NCI-H2081 (cell line): ENCODE results near the gene FCAMR.

Source experiments
- DNase-seq, 2 experiments: peaks; one replicate each; lab custom pipeline; 2025; lab: John Stamatoyannopoulos, UW

The FCAMR gene

DNA sequence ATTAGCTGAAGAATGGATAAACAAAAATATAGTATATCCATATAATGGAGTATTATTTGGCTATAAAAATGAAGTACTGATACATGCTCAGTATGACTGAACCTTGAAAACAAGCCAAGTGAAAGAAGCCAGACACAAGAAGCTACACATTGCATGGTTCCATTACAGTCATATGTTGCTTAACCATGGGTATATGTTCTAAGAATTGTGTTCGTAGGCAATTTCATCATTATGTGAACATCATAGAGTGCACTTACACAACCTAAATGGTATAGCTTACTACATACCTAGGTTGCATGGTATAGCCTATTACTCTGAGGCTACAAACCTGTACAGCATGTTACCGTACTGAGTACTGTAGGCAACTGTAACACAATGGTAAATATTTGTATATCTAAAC is 28.6 kb upstream of the FCAMR start:
- DNase-seq: no peak

DNA sequence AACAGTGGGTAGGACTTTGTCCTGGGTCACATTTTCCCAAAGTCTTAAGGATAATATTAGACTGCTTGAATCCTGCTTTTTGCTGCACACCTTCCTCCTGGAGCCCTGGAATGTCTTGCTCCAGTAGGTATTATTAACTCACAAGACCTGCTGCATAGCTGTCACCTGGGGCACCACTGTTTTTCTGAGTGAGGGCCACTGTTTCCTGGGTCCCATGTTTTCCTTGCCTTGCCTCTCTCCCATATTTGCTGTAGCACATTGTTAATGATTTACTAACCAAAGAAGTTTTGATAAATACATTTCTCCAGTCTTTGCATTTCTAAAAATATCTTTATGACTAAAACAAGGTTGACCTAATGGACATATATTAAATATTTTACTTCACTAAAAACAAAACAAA is 22.5 kb upstream of the FCAMR start:
- no peak for DNase-seq

DNA sequence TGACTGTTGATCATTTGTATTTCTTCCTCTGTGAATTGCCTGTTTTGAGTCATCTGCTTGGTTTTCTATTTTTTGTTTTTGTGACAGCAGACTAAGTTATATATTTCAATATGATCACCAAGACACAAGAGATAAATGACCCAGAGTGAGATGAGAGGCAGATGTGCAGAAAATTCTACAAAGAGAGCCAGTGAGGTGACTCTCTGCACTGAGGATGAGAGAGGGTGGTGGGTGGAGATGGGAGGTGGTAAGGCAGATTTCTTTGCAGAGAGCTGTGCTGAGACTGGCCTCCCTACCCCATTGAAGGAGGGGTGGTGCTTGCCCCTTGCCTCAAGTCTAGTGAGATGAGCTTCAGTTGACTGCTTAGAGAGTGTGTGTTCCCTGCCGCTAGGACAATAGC is 17.6 kb upstream of the FCAMR start:
- no peak for DNase-seq

DNA sequence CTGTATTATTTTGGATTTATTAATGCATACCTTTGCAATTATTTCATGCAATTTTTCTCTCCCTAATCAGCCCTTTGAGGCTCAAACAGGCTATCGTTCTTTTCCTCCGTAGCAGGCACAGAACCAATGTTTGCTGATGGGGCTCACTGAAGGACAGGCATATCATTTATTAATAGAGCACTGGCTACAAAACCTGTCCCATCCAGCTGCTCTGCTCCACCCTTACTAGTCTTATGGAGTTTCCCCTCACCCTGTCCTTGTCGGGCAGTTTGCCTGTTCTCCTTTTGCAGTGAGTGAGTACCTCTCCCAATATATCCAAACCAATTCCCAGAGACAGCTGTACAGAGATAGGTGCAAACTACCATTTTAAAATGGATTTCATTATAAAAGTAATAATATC is 16.6 kb upstream of the FCAMR start:
- DNase-seq: no peak

DNA sequence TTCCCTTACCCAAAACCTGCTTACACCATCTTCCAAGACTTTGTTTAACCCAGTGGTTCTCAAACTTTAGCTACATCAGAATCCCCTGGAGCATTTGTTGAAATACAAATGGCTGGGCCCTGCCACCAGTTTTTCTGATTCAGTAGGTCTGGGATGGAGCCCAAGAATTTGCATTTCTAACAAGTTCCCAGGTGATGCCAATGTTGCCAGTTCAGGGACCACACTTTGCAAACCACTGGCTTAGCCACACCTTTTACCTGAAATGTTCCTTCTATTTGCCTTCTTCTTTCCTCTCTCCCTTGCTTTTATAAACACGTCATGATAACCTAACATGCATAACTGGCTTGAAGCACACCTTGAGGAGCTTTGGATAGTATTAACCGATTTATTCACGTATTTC is 16.1 kb upstream of the FCAMR start:
- no peak for DNase-seq

DNA sequence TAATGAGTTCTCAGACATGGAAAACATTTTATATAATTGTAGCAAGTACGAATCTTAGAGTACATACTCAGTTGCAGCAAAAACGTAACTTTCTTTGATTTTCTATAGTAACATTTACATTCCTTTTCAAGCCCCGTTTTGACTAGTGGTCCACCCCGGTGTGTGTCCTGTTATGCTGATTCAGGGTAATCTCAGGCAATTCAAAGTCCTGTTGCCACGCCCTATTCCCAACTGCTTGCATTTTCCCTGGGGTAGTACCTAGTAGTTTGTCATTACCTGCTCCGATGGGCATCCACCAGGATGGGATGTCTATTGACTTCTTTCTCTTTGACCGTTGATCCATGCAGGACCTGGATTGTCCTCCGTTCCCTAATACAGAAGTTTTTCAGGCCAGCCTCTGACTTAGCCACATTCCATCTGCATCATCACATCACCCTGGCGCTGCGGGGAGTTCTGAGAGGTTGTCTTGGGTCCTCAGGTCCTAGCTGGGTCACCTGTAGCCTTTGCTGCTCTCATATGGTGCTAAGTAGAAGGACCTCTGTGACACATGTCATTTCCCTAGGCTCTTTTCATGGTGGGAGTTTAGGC is 15.0 kb upstream of the FCAMR start:
- no peak for DNase-seq

DNA sequence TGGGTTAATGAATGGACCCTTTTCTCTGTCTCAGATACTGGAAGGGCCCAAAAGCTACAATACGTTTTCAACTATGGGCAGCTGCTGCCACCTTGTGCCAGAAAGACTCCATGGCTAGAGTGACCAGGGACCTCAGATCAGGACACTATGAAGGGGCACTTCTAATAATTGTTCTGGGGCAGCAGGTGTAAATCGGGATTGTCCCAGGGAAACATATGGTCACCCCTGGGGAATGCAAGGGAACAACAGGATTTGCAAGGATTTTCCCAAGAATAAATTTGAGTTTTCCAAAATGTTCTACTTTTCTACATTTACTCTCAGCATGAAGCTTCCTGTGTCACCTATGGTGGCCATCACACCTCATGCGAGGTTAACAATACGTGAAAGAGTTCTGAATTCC is 12.0 kb upstream of the FCAMR start:
- DNase-seq: peak; percentile 40 to 64

DNA sequence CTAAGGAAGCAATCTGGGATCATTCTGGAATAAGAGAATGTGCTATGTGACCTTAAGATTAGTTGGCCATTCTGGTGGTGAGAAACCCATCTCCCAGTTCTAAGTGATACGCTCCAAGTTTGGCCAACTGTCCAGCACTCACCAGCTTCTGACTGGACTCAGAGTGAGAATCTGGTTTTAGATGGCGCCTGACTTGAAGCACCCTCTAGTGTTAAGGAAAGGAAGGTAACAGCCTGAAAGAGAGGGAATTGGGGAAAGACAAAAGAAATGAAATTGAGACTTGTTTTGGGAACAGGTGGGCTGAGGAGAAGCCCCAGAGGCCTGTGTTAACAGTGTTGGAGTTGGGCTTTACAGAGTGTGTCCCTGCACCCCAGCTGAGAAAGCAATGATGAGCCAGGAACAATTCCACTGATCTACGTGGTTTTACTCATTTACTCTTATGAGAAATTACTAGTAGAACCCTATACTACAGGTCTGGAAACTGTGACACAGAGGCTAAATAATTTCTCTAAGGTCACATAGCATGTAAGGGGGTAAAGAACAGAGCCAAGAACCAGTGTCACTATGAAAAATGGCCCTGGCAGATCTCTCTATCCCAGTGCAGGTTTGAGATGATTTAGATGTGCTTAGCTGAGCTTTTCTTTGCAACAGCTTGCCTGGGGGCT is 9.3 kb upstream of the FCAMR start:
- DNase-seq: peak in 1 of 2 experiments; percentile 9

DNA sequence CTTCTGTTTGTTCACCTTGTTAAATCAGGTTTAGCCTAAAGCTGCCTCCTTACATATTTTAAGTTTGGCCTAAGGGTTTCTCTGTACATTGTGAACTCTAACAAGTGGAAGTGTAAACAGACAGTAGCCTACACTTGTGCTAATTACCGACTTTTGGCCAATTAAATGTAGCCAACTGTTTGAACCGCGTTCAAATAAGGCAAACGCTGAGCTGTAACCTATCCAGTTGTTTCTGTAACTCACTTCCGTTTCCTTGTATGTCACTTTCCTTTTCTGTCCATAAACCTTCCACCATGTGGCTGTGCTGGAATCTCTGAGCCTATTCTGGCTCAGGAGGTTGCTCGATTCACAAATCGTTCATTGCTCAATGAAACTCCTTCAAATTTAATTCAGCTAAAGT is 8.0 kb upstream of the FCAMR start:
- no peak for DNase-seq

DNA sequence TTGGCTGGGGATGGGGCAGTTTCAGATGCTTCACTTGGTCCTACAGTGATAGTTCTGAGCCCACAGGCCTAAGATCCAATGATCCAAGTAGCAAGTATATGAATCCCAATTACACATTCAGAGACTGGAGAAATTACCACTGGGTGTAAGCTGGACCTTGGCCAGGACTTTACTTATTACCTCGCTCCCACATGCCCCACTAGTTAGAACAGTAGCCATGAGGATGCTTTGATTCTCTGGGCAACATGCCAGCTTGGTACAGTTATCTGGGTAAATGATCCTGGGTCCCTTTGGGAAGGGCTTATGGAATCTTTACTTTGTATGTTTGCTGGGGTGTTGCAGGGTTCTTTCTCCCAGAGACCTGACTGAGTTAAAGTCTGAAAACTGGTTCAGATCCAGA is 5.0 kb upstream of the FCAMR start:
- peak in 1 of 2 experiments; percentile 37 for DNase-seq

DNA sequence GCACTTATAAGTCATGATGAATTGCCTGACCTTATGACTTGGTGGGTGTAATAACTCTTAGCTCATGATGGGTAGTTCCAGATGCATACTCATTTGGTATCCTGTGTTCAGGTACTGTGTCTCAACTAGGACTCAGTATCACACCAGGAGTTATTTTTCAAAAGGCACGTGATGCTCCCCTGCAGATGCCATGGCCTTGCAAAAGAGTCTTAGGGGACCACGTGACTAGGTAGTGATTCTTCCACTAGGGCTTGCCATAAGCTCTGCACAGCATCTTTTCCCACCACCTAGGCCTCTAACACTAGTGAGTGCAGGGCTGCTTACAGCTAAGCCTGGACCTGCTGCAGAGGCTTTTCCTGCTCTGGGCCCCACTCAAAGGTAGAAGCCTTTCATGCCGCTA is 3.9 kb upstream of the FCAMR start:
- no peak for DNase-seq

DNA sequence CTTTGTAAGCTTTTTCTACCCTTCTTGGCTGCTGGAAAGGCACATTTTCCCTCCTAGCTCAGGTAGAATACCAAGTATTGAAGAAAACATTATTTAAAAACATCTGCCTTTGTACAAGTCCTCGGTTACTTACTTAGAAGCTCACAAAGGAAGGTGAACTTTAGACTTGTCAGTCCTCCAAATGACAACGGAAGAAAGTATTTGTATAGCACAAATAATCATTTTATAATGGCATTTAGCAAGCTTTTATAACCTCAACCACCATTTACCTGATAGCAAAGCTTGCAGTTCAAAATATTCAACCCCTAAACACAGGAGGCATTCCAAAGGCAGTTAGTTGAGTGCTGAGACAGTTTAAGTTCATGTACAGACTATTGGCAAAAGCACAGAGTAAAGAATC is 2.5 kb upstream of the FCAMR start:
- no peak for DNase-seq

DNA sequence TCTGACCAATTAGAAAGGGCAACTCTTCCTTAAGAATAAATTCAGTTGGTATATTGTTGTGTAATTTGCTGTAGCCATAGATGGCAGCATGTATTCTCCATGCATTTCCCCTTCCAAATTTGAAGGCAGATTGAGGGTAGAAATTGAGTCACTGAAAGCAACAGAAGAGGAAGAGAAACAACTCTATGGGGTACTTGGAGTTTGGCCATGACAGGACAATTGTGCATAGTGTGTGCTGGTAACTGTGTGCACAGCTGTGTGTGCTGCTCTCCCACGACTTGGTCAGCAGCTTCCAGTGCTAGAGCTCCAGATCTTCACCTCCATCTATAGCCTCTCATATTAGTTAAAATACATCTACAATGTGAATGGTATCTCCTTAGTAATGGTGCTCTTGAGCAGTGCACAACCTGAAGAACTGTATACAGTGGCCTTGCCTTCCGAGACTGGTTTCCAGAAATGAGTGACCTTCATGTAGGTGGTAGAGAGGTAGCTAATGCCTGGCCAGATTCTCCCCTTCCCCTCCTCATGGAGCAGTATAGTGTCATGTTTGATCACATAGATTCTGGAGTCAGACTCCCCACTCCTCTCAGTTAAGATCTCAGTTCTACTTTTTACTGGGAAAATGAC is 882 bp upstream of the FCAMR start:
- DNase-seq: no peak

DNA sequence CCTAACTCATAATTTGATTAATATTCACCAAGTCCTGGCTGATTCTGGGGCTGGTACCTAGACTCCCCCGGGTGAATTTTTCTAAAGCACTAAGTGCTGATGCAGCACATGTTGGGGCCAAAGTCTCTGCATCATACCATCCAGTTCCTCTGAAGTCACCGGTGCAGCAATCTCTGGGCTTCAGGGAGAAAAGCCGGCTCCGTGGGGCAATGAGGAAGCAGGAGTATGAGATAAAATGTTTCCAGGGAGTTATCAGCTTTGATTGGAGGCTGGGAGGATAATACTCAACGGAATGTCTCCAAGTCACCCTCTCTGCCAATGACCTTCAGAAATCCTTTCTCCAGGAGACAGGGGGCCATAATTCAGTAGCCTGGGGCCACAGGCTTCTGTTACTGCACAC is 1.2 kb downstream of the FCAMR start:
- no peak for DNase-seq

DNA sequence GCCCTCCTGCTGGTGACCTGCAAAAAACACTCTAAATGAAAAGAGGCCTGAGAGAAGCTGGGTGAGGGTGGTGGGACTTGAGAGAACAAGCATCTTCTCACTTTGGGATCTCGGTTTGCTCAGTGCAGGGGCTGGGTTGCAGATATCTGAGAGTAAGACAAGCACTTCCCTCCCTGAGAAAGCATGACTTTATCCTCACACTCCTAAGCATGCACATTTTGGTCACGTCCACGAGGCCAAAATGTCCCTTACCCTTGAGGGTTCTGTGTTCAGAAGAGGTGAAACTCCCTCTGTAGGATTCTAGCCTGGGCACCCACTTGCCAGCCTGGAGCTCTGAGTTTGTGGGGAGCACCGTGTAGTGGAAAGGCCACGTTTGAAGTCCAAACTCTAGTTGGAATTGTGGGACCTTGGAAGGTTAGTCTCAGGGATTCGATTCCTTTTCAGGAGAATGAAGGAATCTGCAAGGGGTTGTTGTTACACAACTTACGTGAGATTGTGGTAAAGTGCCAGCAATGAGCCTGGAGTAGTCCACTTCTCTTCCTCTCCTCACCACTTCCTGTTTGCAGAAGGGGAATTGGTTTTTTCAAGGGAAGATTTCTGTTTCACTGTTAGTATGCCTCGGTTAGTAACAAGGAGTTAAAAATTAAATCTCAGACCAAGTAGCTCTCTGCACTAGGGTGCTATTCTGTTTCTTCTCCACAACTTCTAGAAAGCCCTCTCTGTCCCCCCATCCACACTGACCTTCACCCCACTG is 3.0 kb downstream of the FCAMR start:
- DNase-seq: no peak

DNA sequence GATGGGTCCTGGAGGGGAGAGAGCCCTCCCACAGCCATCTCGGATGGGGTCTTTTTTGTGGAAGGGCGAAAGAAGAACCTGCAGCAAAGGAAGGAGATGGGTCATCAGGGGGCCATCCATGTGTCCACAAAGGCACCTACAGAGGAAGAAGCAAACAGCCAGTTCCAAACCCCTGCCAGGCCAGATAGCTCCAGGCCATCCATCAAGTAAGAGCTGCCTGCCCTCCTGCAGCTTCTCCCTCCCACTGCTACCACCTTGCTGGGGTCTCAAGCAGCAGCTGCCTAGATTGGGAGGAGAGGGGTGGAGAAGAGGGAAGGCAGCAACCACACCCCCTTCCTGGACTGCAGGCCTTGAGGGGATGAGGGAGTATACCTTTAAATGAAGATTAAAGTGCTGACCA is 4.5 kb downstream of the FCAMR start:
- no peak for DNase-seq

DNA sequence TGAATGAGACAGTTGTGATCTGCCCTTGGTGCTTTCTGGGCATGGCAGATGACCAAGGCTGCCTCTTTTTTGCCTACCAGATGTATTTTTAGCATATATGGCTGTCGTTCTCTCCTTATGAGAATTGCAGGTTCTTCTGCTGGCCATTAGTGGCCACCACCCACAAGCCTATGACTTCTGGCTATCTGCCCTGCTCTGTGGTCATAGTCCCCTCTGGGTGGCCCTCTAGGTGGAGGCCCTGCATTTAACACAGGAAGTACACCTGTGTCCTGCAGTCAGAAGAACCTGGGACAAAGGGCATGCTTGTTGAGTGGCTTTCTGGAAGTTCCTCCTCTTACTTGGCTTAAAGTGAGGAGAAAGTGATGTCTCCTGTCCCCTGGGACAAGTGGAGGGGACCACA is 6.5 kb downstream of the FCAMR start:
- no peak for DNase-seq

DNA sequence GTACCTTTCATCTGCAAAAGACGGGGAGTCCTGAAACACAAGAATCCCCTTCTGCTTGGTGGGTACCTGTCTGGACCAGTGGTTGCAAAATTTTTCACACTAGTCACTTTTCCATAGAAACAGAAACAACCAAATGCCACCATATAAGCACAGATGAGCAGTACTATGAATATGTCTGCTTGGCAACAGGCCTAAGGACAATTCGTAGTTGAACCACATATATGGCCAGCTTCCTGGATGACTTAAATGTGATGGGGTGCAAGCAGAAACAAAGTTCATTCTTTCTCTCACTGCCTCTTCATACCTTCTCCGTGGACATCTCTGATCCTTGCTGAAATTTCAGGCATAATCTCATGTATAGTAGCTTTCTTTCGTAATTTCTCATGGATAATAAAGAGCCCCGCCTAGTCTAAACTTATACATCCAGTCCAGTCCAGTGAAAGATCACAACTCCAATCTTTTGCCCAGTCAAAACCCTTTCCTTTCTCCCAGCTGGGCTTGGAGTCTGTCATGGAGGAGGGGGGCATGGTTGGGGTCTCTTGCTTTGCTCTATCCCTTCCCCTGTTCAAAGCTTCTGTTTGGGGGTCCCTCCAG is 7.0 kb downstream of the FCAMR start:
- DNase-seq: no peak

DNA sequence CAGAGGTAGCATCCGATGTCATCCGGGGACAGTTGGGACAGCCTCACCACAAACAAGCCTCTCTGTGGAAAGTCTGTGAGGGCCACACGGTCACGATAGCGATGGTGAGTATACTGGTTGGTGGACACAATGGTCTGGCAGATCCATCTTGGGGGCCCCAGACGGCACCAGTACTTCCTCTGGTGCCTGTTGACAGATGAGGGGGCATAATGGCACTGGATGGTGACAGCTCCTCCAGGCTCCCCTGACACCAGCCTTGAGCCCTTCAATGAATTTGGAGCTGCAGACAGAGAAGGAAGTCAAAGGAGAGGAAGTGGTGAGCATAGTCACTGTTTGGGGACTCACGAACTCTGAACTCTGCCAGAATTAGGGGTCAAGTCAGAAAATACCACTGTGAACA is 8.0 kb downstream of the FCAMR start:
- no peak for DNase-seq

DNA sequence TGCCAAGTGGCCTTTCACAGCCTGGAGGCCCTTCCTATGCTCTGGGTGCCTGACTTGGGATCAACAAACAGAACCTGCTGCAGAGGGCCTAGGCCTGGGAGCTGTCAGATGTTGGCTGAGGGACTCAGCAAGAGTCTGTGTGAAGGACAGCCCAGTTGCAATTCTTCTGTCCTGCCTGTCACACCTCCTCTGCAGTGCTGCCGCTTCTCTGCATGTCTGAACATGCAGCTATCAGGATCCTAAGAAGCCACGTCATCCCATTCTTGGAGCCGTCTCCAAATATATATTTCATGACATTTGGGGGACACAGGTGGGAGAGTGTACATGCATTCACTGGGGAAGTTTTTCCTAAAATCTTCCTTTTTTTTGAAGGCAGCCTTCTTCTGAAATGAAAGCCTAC is 8.6 kb downstream of the FCAMR start:
- no peak for DNase-seq

DNA sequence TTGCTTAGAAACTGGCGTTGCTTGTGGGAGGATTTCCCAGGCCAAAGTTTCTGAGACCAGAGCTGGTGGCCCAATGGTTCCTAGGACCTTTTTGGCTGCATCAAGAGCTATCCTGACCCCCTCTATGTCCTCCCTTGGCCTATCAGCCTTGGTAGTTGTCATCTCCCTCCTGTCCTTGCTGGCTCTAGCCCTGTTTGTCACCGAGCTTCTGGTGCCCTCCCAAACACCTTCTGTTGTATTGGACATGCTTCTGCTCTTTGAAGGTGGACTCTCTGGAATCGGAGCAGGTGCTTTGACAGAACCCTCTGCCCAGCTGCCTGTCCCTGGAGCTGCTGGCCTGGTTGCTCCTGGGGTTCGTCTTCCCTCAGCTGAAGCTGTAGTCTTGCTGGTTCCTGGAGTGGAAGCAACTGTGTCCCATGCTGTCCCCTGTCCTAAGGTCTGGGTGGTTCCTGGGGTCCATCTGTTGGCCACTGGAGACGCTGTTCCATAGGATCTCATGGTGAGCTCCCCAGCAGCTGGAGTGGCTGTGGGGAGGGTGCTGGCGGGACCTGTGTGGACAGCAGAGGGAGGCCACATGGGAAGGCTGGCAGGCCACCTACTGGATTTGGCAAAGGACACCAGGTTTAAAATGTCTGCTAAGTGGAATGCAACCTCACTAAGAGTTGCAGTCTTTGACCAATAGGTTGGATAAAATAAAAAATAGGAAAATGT is 9.4 kb downstream of the FCAMR start:
- DNase-seq: no peak

DNA sequence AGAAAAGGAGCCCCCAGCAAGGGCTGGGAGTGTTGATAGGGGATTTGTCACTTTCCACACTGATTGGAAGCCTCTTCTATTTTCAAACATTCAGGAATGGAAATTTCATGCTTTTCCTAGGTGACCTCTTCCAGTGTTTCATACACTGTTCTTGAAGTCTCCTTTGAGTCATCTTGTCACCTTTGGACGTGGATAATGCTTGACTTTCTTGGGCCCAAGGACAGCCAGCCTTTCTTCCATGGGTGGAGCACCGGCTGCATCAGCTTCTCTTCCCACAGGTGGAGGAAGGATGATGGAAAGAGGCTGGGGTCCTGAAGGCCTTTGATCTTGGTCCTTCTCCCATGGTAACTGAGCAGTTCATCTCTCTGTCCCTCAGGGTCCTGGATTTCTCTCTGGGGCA is 12.1 kb downstream of the FCAMR start:
- DNase-seq: no peak
